Nephron (organoid): ENCODE measurements around the gene BANF2.

Experiments
- H3K27ac Mint-ChIP-seq, 3 experiments: 2 replicates each; pipeline ENCODE4 v1.8.0; 2020; ENCODE audit warnings: mixed read lengths in 3 of 3, mild to moderate bottlenecking in 2 of 3, moderate library complexity in 1 of 3
- H3K27me3 Mint-ChIP-seq: 2 replicates; pipeline ENCODE4 v1.8.0; 2021; ENCODE audit warnings: low read depth, mild to moderate bottlenecking, moderate library complexity, mixed read lengths
- H3K36me3 Mint-ChIP-seq: 2 replicates; pipeline ENCODE4 v1.8.0; 2020; ENCODE audit warnings: low read depth, mixed read lengths
- H3K4me1 Mint-ChIP-seq: 2 replicates; pipeline ENCODE4 v1.8.0; 2020; ENCODE audit warnings: mixed read lengths
- H3K4me3 Mint-ChIP-seq, 3 experiments: 2 replicates each; pipeline ENCODE4 v1.8.0; 2020; ENCODE audit warnings: mild to moderate bottlenecking in 3 of 3, mixed read lengths in 3 of 3, moderate library complexity in 2 of 3
- H3K9me3 Mint-ChIP-seq: 2 replicates; pipeline ENCODE4 v1.8.0; 2020; ENCODE audit warnings: mixed read lengths
- TF ChIP-seq, protein P1 (sequence below), 3 experiments: fragments of 200-600 bp; sonication (generic); IDR thresholded peaks; one replicate each; pipeline ENCODE4 v1.5.0; 2021; ENCODE audit warnings: antibody characterized with exemption in 3 of 3; ENCODE audit not compliant: unreplicated experiment in 3 of 3

Gene BANF2

DNA sequence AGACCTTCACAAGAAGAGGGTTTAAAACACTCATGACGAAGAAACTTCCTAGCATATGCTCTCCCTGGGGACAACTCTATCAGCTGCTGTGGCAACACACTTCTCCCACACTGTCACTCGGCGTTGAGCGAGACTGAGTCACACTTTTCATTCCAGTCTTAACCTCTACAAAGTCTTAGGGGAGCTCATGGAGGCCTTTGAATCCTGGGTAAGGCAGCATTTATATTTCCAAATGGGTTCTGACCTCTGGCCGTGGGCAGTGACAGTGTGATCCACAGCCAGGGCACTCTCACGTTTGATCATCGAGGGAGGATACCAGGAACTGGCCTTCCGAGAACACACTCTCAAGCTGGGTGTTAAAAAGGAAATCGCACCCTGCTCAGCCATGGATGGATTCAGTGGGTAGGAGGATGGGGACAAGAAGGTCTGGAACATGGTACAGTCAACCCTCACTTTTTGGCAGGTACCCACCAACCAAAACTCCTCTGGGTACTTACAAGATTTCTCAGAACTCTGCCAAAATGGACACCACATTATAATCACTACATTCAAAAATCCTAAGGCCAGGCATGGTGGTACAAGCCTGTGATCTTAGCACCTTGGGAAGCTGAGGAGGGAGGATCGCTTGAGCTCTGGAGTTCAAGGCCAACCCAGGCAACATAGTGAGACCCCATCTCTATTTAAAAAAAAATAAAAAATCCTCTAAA lies 37.3 kb upstream of the BANF2 start:
- TF ChIP-seq, protein P1, sequence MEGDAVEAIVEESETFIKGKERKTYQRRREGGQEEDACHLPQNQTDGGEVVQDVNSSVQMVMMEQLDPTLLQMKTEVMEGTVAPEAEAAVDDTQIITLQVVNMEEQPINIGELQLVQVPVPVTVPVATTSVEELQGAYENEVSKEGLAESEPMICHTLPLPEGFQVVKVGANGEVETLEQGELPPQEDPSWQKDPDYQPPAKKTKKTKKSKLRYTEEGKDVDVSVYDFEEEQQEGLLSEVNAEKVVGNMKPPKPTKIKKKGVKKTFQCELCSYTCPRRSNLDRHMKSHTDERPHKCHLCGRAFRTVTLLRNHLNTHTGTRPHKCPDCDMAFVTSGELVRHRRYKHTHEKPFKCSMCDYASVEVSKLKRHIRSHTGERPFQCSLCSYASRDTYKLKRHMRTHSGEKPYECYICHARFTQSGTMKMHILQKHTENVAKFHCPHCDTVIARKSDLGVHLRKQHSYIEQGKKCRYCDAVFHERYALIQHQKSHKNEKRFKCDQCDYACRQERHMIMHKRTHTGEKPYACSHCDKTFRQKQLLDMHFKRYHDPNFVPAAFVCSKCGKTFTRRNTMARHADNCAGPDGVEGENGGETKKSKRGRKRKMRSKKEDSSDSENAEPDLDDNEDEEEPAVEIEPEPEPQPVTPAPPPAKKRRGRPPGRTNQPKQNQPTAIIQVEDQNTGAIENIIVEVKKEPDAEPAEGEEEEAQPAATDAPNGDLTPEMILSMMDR (IDR thresholded peaks at IDR 0.05; ENCODE audit: unreplicated experiment in 3 of 3) = no peak
- no peaks in the 10 kb centered on the region for H3K27me3 Mint-ChIP-seq
- no peak overlapping the region for H3K4me3 Mint-ChIP-seq
- H3K9me3 Mint-ChIP-seq = no peaks in the 10 kb centered on the region
- peaks cover 70% of the 10 kb centered on the region for H3K4me1 Mint-ChIP-seq
- peaks cover 54% of the 10 kb centered on the region for H3K36me3 Mint-ChIP-seq
- peak overlapping the region; percentile 58 to 81 (median 75) for H3K27ac Mint-ChIP-seq

DNA sequence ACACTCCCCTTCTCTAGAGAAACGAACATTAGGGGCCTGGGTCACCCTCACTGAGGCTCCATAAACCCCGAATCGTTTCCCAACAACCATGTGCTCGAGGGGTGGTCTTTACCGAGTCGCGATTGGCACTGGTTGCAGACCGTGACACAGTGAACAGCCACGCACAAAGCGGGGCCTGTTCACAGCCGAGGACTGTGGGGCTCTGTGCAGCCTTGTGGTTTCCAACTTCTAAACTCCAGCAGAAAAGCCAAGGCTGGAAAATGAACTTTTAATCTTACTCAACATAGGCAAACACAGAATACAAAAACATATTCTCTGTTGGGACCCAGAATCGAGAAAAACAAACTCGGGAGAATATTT lies 36.7 kb upstream of the BANF2 start:
- H3K27ac Mint-ChIP-seq = peak overlapping the region; percentile 77 to 82 (median 77)
- TF ChIP-seq, protein P1 (IDR thresholded peaks at IDR 0.05; ENCODE audit: unreplicated experiment in 3 of 3) = no peak
- peaks cover 67% of the 10 kb centered on the region for H3K4me1 Mint-ChIP-seq
- H3K9me3 Mint-ChIP-seq = no peaks in the 10 kb centered on the region
- peaks cover 51% of the 10 kb centered on the region for H3K36me3 Mint-ChIP-seq
- H3K4me3 Mint-ChIP-seq = no peak overlapping the region
- H3K27me3 Mint-ChIP-seq = no peaks in the 10 kb centered on the region

DNA sequence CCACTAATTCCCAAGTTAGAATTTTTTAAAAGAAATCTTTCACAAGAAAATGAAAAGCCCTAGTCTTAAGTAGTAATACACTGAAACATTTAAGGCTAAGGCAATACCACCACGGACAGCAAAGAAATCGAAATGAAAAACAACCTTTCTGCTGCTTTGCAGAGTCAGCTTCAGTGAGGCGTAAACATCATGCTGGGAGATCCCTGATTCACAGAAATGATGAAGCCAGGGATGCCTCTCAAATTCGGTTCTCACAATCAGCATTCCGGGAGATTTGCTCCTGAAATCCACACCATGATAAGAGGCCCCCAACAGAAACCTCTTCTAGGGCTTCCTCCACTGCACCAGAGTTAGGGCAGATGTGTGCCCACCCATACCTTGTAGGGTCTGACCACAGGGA lies 36.3 kb upstream of the BANF2 start:
- H3K36me3 Mint-ChIP-seq = peaks cover 51% of the 10 kb centered on the region
- H3K27me3 Mint-ChIP-seq = no peaks in the 10 kb centered on the region
- H3K27ac Mint-ChIP-seq = peak overlapping the region; percentile 77 to 82 (median 77)
- TF ChIP-seq, protein P1 (IDR thresholded peaks at IDR 0.05; ENCODE audit: unreplicated experiment in 3 of 3) = no peak
- H3K4me3 Mint-ChIP-seq = no peak overlapping the region
- peaks cover 64% of the 10 kb centered on the region for H3K4me1 Mint-ChIP-seq
- no peaks in the 10 kb centered on the region for H3K9me3 Mint-ChIP-seq

DNA sequence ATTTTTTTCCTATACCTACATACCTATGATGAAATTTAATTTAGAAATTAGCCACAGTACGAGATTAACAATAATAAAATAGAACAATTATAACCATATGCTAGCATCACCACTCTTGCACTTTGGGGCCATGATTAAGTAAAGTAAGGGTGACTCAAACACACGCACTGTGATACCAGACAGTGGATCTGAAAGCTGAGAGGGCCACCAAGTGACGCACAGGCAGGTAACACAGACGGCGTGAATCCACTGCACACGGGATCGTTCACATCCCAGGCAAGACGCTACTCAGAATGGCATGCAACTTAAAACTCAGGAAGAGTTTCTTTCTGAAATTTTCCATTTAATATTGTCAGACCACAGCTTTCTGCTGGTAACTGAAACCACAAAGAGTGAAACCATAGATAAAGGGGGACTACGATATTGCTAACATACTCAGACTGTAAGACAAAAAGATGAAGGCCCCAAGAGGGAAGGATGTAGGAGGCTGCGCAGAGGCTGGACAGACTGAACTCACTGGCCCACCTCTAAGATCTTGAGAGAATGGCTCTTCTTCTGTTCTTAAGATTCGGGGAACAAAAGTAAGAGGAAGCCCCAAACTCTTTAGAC lies 35.6 kb upstream of the BANF2 start:
- no peaks in the 10 kb centered on the region for H3K27me3 Mint-ChIP-seq
- no peaks in the 10 kb centered on the region for H3K9me3 Mint-ChIP-seq
- H3K4me3 Mint-ChIP-seq = no peak overlapping the region
- H3K36me3 Mint-ChIP-seq = peaks cover 53% of the 10 kb centered on the region
- peak overlapping the region; percentile 77 to 82 (median 77) for H3K27ac Mint-ChIP-seq
- TF ChIP-seq, protein P1 (IDR thresholded peaks at IDR 0.05; ENCODE audit: unreplicated experiment in 3 of 3) = no peak
- H3K4me1 Mint-ChIP-seq = peaks cover 64% of the 10 kb centered on the region

DNA sequence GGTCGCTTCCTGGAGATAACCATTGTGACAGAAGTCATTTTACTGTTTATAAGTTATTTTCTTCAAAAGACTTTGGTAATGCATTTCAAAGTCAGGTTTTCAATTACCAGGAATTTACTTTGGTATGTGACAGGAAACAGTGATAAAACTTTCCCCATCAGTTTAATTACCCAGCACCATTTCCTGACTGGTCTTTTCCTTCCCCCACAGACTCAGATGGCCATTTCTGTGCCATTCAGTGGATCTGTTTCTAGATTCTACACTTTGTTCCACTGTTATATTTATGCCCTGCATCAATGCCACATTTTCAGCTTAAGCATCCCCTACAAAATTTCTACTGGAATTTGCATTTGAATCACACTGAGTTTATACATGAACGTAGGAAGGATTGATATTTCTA lies 34.0 kb upstream of the BANF2 start:
- Mint-ChIP-seq H3K36me3 (peaks cover 53% of the 10 kb centered on the region), H3K4me1 (peaks cover 61% of the 10 kb centered on the region), H3K9me3 (no peaks in the 10 kb centered on the region), H3K4me3 (no peak overlapping the region), H3K27ac (peak overlapping the region in 1 of 3 experiments; percentile 20), H3K27me3 (no peaks in the 10 kb centered on the region)
- TF ChIP-seq, protein P1 (IDR thresholded peaks at IDR 0.05; ENCODE audit: unreplicated experiment in 3 of 3) = no peak

DNA sequence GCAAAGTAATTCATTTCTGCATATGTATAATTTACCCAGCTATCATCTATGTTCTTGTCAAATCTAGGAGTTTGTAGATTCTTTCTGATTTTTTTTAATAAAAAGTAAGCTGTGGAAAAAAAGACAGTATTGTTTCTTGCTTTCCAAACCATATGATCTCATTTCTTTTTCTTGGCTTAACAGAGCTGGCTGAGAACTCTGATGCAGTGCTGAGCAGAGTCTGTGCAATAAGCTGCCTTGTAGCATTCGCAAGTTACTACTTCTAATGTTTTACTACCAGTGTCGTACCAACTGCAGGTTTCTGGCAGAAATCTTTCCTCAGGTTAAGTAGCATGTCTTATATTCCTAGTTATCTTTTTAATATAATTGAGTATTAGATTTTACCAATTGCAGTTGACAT lies 33.3 kb upstream of the BANF2 start:
- H3K27me3 Mint-ChIP-seq = no peaks in the 10 kb centered on the region
- no peaks in the 10 kb centered on the region for H3K9me3 Mint-ChIP-seq
- H3K4me3 Mint-ChIP-seq = no peak overlapping the region

More for the DNA sequence above, 33.3 kb upstream of the BANF2 start:
- peaks cover 54% of the 10 kb centered on the region for H3K4me1 Mint-ChIP-seq
- H3K27ac Mint-ChIP-seq = peak overlapping the region in 1 of 3 experiments; percentile 20
- peaks cover 53% of the 10 kb centered on the region for H3K36me3 Mint-ChIP-seq
- TF ChIP-seq, protein P1 (IDR thresholded peaks at IDR 0.05; ENCODE audit: unreplicated experiment in 3 of 3) = no peak
